GM12872 (cell line): ENCODE results near the gene PTAR1.

Source experiments
- CTCF ChIP-seq: IDR thresholded peaks from 3 replicates; pipeline ENCODE4 v1.5.1; 2011; ENCODE audit warnings: low read depth, mild to moderate bottlenecking, low read length, moderate library complexity; ENCODE audit not compliant: insufficient read depth

Gene PTAR1

GRCh38 chr9:69719367-69719766, 40.4 kb downstream of the PTAR1 start:
- TF ChIP-seq CTCF: no peak

GRCh38 chr9:69718218-69718617, 41.6 kb downstream of the PTAR1 start:
- TF ChIP-seq CTCF: no peak

- TF ChIP-seq CTCF: no peak
These were observed 44.0 kb downstream of the PTAR1 start for GRCh38 chr9:69715825-69716224.

GRCh38 chr9:69715096-69715495, 44.7 kb downstream of the PTAR1 start:
- TF ChIP-seq CTCF: no peak

- no peak for TF ChIP-seq CTCF
These were observed 62.3 kb downstream of the PTAR1 start for GRCh38 chr9:69697475-69697874.

- TF ChIP-seq CTCF: no peak
These were observed 63.0 kb downstream of the PTAR1 start for GRCh38 chr9:69696802-69697201.

- TF ChIP-seq CTCF: no peak
These were observed 69.7 kb downstream of the PTAR1 start for GRCh38 chr9:69689991-69690538.
